OCI-LY1 (cell line): ENCODE measurements around the gene TBX4.

ENCODE experiments used
- H2AFZ ChIP-seq: fragments of 200-600 bp; sonication (generic), shearing (Covaris generic); 2 replicates; pipeline ENCODE4 v1.6.0; 2014; ENCODE audit warnings: antibody characterized with exemption, mild to moderate bottlenecking, low read length
- H3F3A ChIP-seq: fragments of 200-600 bp; sonication (generic), shearing (Covaris generic); 2 replicates; pipeline ENCODE4 v1.6.0; 2014; ENCODE audit warnings: mild to moderate bottlenecking, antibody characterized with exemption, low read length, moderate library complexity; ENCODE audit not compliant: insufficient read depth
- H3K27ac ChIP-seq: fragments of 200-600 bp; sonication (generic); 2 replicates; pipeline ENCODE4 v1.5.1; 2014; ENCODE audit warnings: low read length, mixed run types, mild to moderate bottlenecking, low read depth; ENCODE audit not compliant: poor library complexity, severe bottlenecking
- H3K27me3 ChIP-seq: fragments of 200-600 bp; sonication (generic); 2 replicates; pipeline ENCODE4 v1.6.0; 2014; ENCODE audit warnings: antibody characterized with exemption, mild to moderate bottlenecking, low read length, moderate library complexity; ENCODE audit not compliant: insufficient read depth
- H3K36me3 ChIP-seq: fragments of 200-600 bp; sonication (generic); 2 replicates; pipeline ENCODE4 v1.6.1; 2014; ENCODE audit warnings: mild to moderate bottlenecking, antibody characterized with exemption, low read length, moderate library complexity, mixed read lengths; ENCODE audit not compliant: insufficient read depth
- H3K4me1 ChIP-seq: fragments of 200-600 bp; sonication (generic); 2 replicates; pipeline ENCODE4 v1.5.1; 2014; ENCODE audit warnings: mild to moderate bottlenecking, low read length, moderate library complexity; ENCODE audit not compliant: insufficient read depth, severe bottlenecking
- H3K4me2 ChIP-seq: fragments of 200-600 bp; sonication (generic), shearing (Covaris generic); 2 replicates; pipeline ENCODE4 v1.6.1; 2014; ENCODE audit warnings: low read length
- H3K4me3 ChIP-seq: fragments of 200-600 bp; sonication (generic); 2 replicates; pipeline ENCODE4 v1.5.1; 2014; ENCODE audit warnings: low read length, low read depth, mild to moderate bottlenecking, mixed read lengths; ENCODE audit not compliant: poor library complexity, severe bottlenecking
- H3K79me2 ChIP-seq: fragments of 200-600 bp; shearing (Covaris generic); 2 replicates; pipeline ENCODE4 v1.6.1; 2016; ENCODE audit warnings: mixed run types, low read length, mixed read lengths; ENCODE audit not compliant: insufficient read depth
- H3K9ac ChIP-seq: fragments of 200-600 bp; sonication (generic), shearing (Covaris generic); 2 replicates; pipeline ENCODE4 v1.6.1; 2014; ENCODE audit warnings: mild to moderate bottlenecking, low read length, mixed read lengths
- H3K9me2 ChIP-seq: fragments of 200-600 bp; sonication (generic), shearing (Covaris generic); 2 replicates; pipeline ENCODE4 v1.6.1; 2014; ENCODE audit warnings: low read depth, mild to moderate bottlenecking, low read length, mixed read lengths
- H3K9me3 ChIP-seq: fragments of 200-600 bp; shearing (Covaris generic); 2 replicates; pipeline ENCODE4 v1.6.1; 2014; ENCODE audit warnings: low read length, mixed read lengths
- H4K20me1 ChIP-seq: fragments of 200-600 bp; sonication (generic), shearing (Covaris generic); 2 replicates; pipeline ENCODE4 v1.6.0; 2016; ENCODE audit warnings: mild to moderate bottlenecking, low read length; ENCODE audit not compliant: insufficient read depth
- EZH2 ChIP-seq: fragments of 200-600 bp; sonication (generic), shearing (Covaris generic); IDR thresholded peaks from 2 replicates; pipeline ENCODE4 v1.8.0; 2017; ENCODE audit warnings: borderline replicate concordance, mixed run types, mild to moderate bottlenecking, antibody characterized with exemption, low read length, moderate library complexity, mixed read lengths
- TF ChIP-seq, protein P1 (sequence below): fragments of 200-600 bp; sonication (generic), shearing (Covaris generic); IDR thresholded peaks from 2 replicates; pipeline ENCODE4 v1.5.1; 2017; ENCODE audit warnings: mild to moderate bottlenecking, antibody characterized with exemption, low read length, moderate library complexity, mixed read lengths

The TBX4 gene

DNA sequence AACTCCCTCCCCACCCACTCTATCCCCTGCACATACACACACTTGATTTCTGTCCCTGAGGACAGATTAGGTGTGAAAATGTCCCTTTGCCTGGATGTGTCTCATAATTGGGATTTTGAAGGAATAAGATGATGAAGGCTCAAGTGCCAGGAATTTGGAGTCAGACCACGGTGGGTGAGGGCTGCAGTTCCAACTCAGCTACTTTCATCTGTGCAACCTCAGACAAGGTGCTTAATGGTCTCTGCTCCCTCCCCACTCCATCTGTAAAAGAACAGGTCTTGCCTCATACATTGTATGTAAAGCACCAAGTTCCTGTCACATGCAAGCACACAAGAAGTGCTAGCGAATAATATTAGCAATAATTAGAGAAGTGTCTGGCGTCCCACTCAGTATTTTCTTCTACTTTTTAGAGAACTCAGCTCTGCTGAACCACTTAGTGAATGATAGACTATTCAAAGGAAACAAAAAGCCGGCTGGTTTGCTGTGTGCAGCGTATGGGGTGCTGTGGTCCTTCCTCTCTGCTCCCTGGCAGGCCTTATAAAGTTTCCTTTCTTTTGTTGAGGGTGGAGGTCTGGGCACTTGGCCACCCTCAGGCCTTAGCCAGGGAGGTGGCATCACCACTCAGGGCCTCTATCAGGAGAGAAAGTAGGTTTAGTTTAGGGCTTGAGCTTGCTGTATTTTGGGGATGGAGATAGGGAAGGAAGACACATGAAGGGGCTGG lies 6.4 kb downstream of the TBX4 start:
- no peak overlapping the region for H3K4me2 ChIP-seq
- TF ChIP-seq, protein P1, sequence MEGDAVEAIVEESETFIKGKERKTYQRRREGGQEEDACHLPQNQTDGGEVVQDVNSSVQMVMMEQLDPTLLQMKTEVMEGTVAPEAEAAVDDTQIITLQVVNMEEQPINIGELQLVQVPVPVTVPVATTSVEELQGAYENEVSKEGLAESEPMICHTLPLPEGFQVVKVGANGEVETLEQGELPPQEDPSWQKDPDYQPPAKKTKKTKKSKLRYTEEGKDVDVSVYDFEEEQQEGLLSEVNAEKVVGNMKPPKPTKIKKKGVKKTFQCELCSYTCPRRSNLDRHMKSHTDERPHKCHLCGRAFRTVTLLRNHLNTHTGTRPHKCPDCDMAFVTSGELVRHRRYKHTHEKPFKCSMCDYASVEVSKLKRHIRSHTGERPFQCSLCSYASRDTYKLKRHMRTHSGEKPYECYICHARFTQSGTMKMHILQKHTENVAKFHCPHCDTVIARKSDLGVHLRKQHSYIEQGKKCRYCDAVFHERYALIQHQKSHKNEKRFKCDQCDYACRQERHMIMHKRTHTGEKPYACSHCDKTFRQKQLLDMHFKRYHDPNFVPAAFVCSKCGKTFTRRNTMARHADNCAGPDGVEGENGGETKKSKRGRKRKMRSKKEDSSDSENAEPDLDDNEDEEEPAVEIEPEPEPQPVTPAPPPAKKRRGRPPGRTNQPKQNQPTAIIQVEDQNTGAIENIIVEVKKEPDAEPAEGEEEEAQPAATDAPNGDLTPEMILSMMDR = no peak
- no peak for TF ChIP-seq EZH2
- no peak overlapping the region for H3K4me3 ChIP-seq
- H3K36me3 ChIP-seq = no peaks in the 10 kb centered on the region
- no peaks in the 10 kb centered on the region for H3F3A ChIP-seq
- H3K79me2 ChIP-seq = no peaks in the 10 kb centered on the region
- H3K9me2 ChIP-seq = no peaks in the 10 kb centered on the region
- H3K27ac ChIP-seq = no peak overlapping the region
- peaks cover 7% of the 10 kb centered on the region; the same call in 1 of the 2 replicates for H3K27me3 ChIP-seq
- no peak overlapping the region for H2AFZ ChIP-seq
- H3K9me3 ChIP-seq = no peaks in the 10 kb centered on the region
- no peak overlapping the region for H3K9ac ChIP-seq
- no peaks in the 10 kb centered on the region for H3K4me1 ChIP-seq
- H4K20me1 ChIP-seq = no peaks in the 10 kb centered on the region

DNA sequence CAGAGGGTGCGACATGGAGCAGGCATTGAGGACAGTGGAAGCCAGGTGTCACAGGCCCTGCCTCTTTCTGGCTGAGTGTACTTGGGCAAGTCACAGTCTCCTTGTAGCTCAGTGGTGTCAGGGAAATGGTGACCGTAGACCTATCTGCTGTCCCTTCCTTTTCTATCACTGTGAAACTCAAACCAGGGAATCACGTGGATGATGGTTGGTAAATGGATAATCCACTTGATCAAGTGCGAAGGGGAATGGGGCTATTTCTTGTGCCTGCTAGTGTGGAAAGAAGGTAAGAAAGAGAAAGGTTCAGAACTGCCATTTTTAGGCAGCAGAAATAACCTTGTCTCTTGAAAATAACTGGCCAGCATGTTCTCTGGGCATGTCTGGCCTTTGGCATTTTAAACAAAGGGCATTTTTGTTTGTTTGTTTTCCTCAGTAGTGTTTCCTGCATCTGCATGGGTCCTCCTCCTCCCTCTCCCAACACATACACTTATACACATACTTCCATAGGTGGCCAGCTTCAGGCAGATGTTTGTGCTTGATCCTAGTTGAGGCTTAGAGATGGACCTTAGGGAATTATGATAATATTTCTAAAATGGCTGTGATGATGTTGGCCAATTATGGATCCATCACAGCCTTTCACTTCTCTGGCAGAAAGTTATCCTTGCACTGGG lies 7.1 kb downstream of the TBX4 start:
- Histone ChIP-seq H3K27ac (no peak overlapping the region), H3K27me3 (peaks cover 7% of the 10 kb centered on the region; the same call in 1 of the 2 replicates), H3K4me3 (no peak overlapping the region), H3K9ac (no peak overlapping the region), H3K4me1 (no peaks in the 10 kb centered on the region), H2AFZ (no peak overlapping the region), H3K79me2 (no peaks in the 10 kb centered on the region), H3F3A (no peaks in the 10 kb centered on the region), H3K4me2 (no peak overlapping the region), H3K9me3 (no peaks in the 10 kb centered on the region), H3K36me3 (no peaks in the 10 kb centered on the region), H3K9me2 (no peaks in the 10 kb centered on the region), H4K20me1 (no peaks in the 10 kb centered on the region)
- no peak for TF ChIP-seq EZH2
- TF ChIP-seq, protein P1 = no peak

DNA sequence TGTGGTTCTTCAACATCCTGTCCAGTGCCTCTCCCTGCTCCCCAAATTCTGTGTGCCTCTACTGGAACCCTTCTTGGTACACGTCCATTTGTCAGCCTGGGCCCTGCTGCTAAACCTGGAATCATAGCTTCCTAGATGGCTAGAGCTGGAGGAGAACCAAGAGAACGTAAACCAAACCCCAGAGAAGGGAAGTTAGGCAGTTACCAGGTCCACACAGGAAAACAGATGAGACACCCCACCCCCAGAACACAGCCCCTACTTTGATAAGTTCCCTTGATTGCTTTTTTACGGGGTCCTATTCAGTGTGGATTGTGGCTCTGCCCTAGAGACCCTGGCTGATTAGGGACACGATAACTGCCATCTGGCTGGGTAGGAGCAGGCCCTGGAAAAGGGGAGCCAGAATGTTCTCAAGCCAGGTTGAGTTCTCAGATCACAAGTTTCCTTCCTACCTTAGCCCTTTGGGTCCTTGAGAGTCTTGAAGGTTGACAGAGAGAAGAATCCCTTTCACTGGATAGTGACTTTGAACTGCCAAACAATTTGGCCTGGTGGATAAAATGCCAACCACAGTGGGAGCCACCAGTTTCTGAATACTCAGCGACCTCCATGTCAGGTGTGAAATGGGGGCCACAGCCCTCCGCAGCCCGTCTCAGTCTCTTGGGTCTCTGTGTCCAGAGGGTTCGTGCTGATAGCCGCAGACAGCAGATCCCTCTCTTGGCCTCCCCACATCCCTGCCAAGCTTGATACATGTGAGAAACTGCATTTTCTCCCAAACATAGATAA lies 7.9 kb downstream of the TBX4 start:
- Histone ChIP-seq H3K36me3 (no peaks in the 10 kb centered on the region), H3K4me3 (no peak overlapping the region), H3K9me3 (no peaks in the 10 kb centered on the region), H3K9ac (no peak overlapping the region), H3K79me2 (no peaks in the 10 kb centered on the region), H2AFZ (no peak overlapping the region), H3K4me2 (no peak overlapping the region), H3K4me1 (no peaks in the 10 kb centered on the region), H3K27ac (no peak overlapping the region), H4K20me1 (no peaks in the 10 kb centered on the region), H3F3A (no peaks in the 10 kb centered on the region), H3K9me2 (no peaks in the 10 kb centered on the region), H3K27me3 (peaks cover 7% of the 10 kb centered on the region; the same call in 1 of the 2 replicates)
- TF ChIP-seq, protein P1 = no peak
- TF ChIP-seq EZH2 = no peak
